ENCODE results near the gene CLIC4. TPM values are rescaled to one million over a fixed set of nuclear protein-coding genes. Genes with fewer than 3 reads are reported as not detected.
A peak's percentile ranks its signal among the peaks of the same experiment; 100 is the strongest.

Gene CLIC4
- total and polyA plus RNA-seq, 9 of the 15 experiments (the other 6 are each of a cell fraction or from before 2014, with no cell fraction given), result 16.0 to 67.5 (median 38.4) TPM

DNA sequence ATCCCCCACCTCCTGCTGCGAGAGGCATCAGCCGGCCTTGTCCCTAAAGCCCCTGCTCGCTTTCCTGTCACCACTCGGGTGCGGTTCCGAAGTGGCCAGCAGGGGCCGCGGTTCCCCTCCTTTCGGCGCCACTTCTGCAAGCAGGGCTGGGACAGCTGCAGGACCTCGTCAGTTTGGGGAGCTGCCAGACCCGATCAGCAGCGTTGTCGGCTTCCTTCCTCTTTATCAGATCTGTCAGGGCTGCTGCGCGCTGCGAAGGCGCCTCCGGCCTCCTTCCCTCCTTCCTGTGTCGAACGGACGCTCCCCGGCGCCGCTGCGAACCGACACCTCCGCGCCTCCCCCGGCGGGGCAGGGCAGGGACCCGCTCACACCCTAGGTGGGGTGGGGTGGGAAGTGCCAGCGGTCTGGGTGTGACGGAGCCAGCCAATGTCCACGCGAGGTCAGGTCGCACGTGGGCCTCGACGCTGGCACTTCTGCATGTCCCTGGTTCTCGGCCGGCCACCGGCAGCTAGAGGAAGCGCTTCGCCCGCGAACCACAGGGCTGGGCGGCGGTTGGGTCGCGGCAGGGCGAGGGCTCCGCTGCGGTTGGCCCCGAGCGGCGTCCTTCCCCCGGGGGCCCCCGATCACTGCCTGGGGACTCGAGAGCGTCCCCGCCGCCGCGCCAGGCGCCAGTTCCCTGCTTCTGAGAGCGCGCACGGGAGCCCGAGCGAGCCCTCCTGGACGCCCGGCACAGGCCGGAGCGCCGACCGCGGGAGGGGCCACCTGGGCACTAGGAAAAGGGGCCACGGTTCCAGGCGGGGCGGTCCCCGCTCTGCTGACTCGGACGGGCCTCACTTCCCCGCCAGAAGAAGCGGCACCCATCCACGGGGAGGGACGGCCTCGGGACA, 103.0 kb downstream of the CLIC4 start (continued):
- TF ChIP-seq, protein P1, sequence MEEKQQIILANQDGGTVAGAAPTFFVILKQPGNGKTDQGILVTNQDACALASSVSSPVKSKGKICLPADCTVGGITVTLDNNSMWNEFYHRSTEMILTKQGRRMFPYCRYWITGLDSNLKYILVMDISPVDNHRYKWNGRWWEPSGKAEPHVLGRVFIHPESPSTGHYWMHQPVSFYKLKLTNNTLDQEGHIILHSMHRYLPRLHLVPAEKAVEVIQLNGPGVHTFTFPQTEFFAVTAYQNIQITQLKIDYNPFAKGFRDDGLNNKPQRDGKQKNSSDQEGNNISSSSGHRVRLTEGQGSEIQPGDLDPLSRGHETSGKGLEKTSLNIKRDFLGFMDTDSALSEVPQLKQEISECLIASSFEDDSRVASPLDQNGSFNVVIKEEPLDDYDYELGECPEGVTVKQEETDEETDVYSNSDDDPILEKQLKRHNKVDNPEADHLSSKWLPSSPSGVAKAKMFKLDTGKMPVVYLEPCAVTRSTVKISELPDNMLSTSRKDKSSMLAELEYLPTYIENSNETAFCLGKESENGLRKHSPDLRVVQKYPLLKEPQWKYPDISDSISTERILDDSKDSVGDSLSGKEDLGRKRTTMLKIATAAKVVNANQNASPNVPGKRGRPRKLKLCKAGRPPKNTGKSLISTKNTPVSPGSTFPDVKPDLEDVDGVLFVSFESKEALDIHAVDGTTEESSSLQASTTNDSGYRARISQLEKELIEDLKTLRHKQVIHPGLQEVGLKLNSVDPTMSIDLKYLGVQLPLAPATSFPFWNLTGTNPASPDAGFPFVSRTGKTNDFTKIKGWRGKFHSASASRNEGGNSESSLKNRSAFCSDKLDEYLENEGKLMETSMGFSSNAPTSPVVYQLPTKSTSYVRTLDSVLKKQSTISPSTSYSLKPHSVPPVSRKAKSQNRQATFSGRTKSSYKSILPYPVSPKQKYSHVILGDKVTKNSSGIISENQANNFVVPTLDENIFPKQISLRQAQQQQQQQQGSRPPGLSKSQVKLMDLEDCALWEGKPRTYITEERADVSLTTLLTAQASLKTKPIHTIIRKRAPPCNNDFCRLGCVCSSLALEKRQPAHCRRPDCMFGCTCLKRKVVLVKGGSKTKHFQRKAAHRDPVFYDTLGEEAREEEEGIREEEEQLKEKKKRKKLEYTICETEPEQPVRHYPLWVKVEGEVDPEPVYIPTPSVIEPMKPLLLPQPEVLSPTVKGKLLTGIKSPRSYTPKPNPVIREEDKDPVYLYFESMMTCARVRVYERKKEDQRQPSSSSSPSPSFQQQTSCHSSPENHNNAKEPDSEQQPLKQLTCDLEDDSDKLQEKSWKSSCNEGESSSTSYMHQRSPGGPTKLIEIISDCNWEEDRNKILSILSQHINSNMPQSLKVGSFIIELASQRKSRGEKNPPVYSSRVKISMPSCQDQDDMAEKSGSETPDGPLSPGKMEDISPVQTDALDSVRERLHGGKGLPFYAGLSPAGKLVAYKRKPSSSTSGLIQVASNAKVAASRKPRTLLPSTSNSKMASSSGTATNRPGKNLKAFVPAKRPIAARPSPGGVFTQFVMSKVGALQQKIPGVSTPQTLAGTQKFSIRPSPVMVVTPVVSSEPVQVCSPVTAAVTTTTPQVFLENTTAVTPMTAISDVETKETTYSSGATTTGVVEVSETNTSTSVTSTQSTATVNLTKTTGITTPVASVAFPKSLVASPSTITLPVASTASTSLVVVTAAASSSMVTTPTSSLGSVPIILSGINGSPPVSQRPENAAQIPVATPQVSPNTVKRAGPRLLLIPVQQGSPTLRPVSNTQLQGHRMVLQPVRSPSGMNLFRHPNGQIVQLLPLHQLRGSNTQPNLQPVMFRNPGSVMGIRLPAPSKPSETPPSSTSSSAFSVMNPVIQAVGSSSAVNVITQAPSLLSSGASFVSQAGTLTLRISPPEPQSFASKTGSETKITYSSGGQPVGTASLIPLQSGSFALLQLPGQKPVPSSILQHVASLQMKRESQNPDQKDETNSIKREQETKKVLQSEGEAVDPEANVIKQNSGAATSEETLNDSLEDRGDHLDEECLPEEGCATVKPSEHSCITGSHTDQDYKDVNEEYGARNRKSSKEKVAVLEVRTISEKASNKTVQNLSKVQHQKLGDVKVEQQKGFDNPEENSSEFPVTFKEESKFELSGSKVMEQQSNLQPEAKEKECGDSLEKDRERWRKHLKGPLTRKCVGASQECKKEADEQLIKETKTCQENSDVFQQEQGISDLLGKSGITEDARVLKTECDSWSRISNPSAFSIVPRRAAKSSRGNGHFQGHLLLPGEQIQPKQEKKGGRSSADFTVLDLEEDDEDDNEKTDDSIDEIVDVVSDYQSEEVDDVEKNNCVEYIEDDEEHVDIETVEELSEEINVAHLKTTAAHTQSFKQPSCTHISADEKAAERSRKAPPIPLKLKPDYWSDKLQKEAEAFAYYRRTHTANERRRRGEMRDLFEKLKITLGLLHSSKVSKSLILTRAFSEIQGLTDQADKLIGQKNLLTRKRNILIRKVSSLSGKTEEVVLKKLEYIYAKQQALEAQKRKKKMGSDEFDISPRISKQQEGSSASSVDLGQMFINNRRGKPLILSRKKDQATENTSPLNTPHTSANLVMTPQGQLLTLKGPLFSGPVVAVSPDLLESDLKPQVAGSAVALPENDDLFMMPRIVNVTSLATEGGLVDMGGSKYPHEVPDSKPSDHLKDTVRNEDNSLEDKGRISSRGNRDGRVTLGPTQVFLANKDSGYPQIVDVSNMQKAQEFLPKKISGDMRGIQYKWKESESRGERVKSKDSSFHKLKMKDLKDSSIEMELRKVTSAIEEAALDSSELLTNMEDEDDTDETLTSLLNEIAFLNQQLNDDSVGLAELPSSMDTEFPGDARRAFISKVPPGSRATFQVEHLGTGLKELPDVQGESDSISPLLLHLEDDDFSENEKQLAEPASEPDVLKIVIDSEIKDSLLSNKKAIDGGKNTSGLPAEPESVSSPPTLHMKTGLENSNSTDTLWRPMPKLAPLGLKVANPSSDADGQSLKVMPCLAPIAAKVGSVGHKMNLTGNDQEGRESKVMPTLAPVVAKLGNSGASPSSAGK (IDR thresholded peaks at IDR 0.05), result peak; percentile 99
- TF ChIP-seq, protein P2, sequence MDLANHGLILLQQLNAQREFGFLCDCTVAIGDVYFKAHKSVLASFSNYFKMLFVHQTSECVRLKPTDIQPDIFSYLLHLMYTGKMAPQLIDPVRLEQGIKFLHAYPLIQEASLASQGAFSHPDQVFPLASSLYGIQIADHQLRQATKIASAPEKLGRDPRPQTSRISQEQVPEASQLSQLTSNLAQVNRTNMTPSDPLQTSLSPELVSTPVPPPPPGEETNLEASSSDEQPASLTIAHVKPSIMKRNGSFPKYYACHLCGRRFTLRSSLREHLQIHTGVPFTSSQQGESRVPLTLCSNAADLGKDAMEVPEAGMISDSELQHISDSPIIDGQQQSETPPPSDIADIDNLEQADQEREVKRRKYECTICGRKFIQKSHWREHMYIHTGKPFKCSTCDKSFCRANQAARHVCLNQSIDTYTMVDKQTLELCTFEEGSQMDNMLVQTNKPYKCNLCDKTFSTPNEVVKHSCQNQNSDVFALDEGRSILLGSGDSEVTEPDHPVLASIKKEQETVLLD (IDR thresholded peaks at IDR 0.05), result peak; percentile 69; the same call in 1 of the 2 replicates
- TF ChIP-seq, protein P3, sequence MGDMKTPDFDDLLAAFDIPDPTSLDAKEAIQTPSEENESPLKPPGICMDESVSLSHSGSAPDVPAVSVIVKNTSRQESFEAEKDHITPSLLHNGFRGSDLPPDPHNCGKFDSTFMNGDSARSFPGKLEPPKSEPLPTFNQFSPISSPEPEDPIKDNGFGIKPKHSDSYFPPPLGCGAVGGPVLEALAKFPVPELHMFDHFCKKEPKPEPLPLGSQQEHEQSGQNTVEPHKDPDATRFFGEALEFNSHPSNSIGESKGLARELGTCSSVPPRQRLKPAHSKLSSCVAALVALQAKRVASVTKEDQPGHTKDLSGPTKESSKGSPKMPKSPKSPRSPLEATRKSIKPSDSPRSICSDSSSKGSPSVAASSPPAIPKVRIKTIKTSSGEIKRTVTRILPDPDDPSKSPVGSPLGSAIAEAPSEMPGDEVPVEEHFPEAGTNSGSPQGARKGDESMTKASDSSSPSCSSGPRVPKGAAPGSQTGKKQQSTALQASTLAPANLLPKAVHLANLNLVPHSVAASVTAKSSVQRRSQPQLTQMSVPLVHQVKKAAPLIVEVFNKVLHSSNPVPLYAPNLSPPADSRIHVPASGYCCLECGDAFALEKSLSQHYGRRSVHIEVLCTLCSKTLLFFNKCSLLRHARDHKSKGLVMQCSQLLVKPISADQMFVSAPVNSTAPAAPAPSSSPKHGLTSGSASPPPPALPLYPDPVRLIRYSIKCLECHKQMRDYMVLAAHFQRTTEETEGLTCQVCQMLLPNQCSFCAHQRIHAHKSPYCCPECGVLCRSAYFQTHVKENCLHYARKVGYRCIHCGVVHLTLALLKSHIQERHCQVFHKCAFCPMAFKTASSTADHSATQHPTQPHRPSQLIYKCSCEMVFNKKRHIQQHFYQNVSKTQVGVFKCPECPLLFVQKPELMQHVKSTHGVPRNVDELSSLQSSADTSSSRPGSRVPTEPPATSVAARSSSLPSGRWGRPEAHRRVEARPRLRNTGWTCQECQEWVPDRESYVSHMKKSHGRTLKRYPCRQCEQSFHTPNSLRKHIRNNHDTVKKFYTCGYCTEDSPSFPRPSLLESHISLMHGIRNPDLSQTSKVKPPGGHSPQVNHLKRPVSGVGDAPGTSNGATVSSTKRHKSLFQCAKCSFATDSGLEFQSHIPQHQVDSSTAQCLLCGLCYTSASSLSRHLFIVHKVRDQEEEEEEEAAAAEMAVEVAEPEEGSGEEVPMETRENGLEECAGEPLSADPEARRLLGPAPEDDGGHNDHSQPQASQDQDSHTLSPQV (IDR thresholded peaks at IDR 0.05), result peak; percentile 64
- no peak for TF ChIP-seq NFE2 (IDR thresholded peaks at IDR 0.05; ENCODE audit: low read depth)
- TF ChIP-seq ETS2 (tag; IDR thresholded peaks at IDR 0.05; ENCODE audit: borderline replicate concordance, poor library complexity, severe bottlenecking), result no peak

Data from K562 (cell line).